Fibroblast of skin of scalp (primary cell): Measurements from ENCODE around the gene FBXO22.
"Not testable (repeated sequence)": the region's sequence is repeated elsewhere in the genome, so short reads cannot be mapped to it uniquely, and the experiment has no call there.

Experiments used
- DNase-seq: peaks from one replicate; pipeline ENCODE4 v3.0.0-alpha.2; 2013

The FBXO22 gene

DNA sequence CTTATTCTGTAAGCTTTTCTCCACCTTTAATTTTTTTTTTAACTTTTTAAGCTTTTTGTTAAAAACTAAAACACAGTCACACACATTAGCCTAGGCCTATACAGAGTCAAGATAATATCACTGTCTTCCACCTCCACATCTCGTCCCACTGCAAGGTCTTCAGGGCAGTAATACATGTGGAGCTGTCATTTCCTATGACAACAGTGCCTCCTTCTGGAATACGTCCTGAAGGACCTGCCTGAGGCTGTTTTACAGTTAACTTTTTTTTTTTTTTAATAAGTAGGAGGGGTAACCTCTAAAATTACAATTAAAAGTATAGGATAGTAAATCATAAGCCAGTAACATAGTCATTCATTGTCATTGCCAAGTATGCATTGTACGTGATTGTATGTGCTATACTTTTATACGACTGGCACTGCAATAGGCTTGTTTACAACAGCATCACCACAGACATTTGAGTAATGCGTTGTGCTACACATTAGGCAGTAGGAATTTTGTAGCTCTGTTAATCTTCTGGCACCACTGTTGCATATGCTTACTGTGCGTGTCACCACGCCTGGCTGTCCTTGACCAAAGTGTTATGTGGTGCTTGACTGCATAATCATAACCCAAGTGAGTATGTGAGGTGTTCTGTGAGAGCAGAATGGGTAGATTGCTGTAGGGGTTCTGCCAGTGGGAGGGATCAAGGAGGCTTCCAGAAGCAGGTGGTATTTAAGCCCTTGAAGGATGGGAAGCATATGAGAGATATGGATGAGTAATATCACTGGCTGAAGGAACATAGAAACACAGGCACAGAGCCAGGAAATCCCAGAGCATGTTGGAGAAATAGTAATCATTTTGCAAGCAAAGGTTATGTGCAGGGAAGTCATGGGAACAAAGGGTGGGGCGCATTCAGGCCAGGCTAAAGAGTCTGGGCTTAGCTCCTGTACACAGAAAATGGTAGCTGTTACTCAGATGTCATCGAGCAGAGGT is 18.3 kb downstream of the FBXO22 start:
- DNase-seq, result peak; percentile 58

DNA sequence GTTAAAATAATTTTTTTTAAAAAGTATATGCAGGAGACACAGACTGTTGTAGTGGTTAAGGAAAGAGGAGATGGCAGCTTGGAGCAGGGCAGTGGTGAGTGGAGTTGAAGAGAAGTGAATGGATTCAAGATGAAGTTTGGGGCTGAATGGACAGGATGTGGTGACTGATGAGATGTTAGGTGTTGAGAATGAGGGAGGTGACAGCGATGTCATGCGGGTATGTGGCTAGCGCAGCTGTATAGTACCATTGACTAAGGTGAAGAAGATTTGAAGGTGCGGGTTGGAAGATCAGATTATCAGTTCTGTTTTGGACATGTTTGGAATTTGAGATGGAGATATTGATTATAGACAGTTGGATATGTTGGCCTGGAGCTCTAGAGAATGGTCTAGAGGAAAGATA is 20.1 kb downstream of the FBXO22 start:
- DNase-seq, result no peak

DNA sequence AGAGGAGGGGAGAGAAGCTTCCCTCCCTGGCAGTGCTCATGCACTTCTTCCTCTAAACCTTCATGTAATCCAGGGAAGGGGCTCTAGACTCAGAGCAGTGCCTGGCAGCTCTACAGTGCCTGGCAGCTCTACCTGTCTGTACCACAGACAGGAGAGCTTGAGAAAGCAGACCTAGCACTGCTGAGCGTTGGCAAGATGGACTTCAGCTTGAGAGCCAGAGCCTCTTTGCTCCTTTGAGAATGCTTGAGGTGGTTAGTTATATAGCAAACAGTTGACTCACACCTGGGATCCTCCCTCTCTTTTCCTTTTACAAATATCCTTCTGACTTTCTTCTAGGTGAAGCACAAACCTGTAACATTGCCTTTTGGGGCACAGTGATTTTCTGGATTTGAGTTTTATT is 20.9 kb downstream of the FBXO22 start:
- DNase-seq, result no peak

DNA sequence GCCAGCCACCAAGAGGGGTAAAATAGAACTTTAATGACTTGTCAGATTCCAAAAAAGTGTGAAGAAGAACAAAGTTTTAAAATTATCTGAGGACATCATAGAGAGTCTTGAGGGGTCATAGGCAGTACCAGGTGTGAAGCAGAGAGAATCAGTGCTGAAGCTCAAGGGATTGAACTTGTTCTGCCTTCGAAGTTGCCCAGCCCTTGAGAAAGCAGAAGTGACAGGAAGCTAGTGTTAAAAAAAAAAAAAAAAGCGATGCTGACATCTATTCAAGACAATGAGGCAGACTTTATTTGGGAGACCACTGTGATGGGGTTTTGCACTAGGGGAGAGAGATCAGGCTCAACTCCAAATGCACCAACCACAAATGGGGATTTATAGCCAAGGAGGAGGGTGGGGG is 21.8 kb downstream of the FBXO22 start:
- no peak for DNase-seq

DNA sequence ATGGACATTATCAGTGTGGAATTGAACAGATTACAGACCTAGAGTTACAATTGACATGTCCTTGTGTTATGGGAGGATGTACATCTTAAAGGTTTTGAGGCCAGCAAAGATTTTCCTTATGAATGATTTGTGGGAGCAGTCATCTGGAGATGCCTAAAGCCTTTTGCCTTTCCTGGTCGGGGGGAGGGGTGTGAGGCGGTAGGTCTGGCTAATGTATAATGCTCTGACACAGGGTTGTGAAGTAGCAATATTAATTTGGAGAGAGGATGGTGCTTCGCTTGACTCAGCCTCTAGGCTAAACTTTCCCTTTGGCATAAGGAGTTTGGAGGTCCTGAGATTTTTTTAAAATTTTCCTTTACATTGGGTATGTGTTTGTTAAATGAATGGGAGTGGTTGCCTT is 23.3 kb downstream of the FBXO22 start:
- DNase-seq, result no peak

DNA sequence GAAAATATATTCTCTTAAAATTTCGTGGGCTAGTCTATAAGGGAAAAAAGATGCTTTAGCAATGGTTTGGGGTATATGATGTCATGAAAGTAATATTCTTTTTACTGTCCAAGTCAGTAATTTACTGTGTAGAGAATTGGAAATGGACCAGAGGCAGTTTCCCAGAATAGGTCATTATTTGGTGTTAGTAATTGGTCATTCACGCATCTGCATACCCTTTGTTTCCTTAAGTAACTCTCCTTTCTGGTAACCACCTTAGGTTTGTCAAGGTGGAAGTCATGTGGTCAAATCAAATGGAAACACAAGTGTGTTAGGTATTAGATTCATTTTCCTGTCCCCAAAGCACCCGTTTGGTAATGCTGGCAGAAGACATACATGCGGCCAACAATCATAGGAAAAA is 23.9 kb downstream of the FBXO22 start:
- no peak for DNase-seq

DNA sequence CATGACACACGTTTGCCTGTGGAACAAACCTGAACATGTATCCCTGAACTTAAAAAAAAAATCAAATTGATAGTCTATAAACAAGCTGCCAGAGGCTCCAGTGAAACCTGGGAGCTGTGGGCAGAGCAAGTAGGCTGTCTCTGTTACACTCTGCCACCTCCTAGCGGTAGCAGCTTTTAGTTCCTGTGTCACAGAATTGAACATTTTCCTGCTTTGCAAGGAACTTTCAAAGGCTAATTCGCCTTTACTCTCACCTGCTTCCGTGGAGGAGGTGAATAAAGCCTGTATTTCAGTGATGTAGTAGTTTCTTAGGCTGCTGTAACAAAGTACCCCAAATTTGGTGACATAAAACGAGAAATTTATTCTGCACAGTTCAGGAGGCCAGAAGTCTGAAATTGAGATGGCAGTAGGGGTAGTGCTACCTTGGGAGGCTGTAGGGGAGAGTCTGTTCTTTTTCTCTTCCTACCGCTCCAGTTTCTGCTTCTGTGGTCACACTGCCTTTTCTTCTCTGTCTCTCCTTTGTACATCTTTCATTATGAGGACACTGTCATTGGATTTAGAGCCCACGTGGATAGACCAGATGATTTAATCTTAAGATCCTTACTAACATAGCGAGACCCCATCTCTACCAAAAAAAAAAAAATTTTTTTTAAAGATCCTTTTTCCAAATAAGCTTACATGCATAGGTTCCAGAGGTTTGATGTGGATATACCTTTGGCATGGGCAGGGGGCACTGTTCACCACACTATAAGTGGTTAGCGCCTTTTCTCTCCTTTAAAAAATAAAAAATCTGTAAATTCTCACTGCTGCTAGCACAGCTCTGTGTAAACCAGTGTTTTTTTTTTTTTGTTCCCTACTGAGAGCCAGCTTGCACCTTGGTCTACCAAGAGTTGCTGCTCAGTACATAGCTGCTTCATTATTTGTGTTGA is 25.3 kb downstream of the FBXO22 start:
- peak; percentile 27 for DNase-seq

DNA sequence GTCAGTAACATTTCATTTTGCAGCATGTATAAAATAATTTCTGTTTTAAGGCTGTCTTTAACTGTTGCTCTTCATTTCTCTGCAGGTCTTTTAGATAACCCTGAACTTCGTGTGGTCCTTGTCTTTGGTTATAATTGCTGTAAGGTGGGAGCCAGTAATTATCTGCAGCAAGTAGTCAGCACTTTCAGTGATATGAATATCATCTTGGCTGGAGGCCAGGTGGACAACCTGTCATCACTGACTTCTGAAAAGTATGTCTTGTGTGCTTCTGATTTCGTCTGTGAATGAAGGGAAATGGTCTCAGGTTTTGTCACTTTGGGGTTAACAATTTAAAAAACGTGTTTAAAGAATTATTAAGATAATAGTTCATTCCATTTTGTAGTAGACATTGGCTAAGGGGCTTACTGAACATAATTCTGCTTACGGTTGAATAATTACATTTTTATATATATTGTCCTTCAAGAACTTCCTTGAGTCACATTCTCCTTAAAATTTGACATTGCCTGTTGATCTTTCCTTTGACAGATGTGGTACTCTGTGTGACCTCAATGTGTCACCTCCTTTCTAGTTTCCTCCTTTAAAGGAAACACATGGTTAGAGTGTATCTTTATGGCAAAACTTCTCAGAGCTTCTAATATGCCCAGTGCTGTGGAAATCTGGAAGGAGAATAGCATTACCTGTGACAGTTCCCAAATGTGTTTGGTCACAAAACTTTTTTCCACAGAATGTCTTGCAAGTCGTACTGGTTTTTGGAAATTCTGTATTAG is 26.3 kb downstream of the FBXO22 start:
- no peak for DNase-seq

DNA sequence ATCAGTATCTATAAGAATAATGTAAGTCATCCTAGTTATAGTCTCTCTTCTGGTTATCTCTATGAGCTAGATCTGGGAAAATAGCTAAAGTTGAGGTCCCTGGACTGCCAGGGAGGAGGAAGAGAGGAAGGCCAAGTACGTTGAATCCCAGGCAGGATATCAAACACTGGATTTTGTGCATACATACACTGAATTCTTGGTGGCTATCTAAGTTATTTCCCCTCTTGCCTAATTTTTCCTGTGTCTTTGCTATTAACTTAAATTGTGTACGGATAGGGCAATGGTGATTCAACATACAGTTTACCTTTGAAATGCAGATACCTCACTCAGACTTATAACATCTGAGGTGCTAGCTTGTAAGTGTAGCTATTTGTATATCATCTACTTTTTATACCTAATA is 27.2 kb downstream of the FBXO22 start:
- no peak for DNase-seq

DNA sequence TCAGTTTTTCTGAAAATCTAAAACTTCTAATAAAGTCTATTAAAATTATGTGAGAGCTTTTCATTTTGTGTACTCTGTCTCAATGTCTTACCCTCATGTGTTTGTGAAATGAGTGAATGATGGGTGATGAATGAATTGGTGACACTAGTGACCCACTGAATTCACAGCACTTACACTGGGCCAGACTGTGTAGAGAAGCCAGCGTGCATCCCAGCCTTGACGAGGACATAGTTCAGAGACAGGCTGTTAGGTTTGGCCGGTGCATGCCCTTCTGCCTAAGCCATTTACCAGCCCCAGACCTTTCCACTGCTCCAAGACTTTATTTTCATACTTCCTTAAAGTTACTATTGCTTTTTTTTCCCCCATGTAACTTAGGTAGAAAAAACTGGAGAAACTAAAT is 38.8 kb downstream of the FBXO22 start:
- DNase-seq, result no peak

DNA sequence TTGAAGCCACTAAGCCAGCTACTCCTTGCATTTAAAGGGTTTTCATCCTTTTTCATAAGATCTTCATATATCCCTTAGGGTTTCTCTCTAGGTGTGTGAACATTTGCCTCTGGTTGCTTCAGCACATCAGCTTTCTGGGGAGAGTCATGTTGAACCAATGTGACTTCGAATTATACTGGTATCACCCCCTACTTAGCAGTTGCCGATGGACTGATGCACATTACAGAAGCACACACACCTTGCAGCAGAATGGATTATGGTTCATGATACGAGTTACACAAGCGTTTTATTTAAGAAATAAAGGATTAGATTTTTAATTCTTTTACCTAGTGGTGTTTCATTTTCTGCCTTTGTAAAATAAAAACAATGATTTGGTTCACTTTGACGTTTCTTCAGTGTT is 39.6 kb downstream of the FBXO22 start:
- DNase-seq, result no peak

DNA sequence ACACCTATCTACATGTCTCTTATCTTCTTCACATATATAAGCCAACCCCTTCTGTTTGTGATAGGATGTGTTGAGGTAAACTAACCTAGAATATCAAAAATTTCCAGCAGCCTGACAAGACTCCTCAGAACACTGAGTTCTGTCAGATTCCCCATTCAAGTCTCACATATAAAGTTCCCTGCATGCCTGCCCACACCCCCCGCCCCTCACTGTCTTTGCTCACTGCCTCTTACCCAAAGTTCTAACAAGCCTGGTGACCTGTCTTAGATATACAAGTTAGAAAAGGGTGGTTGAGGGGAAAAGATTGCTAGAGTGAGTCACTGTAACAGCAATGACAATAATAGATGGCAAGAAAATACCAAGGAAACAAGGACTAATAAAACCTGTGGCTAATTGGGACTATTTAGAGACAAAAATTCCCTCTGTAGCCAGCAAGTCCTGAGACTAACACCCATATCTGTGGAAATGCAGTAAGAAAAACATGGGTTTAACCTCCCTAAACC is 40.1 kb downstream of the FBXO22 start:
- no peak for DNase-seq

DNA sequence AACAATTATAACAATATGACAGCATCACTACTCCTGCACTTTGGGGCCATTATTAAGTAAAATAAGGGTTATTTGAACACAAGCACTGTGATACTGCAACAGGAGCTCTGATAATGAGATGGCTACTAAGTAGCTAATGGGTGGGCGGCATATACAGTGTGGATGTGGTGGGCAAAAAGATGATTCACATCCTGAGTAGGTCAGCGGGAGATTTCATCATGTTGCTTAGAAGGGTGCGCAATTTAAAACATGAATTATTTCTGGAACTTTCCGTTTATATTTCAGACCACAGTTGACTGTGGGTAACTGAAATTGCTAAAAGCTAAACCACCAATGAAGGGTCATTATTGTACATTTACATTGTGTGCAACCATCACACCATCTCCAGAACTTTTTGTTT is 42.3 kb downstream of the FBXO22 start:
- DNase-seq, result peak; percentile 41

DNA sequence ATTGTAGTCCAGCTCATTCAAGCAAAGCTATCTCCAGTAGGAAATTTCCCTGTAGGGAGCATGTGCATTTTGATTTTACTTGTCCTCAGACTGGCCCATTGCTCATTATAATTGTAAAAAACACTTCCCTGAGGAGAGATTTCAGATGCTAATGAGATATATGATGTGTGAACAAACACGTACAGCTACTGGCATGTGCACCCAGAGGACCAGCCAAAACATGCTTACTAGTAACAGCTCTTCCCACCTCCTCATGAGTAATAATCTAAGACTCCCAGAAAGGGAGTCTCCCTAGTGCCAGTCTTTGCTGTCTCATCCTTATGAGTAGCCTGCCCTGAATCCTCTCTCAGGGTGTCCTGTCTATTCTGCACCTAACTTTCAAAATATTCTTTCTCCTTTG is 43.4 kb downstream of the FBXO22 start:
- peak; percentile 75 for DNase-seq

DNA sequence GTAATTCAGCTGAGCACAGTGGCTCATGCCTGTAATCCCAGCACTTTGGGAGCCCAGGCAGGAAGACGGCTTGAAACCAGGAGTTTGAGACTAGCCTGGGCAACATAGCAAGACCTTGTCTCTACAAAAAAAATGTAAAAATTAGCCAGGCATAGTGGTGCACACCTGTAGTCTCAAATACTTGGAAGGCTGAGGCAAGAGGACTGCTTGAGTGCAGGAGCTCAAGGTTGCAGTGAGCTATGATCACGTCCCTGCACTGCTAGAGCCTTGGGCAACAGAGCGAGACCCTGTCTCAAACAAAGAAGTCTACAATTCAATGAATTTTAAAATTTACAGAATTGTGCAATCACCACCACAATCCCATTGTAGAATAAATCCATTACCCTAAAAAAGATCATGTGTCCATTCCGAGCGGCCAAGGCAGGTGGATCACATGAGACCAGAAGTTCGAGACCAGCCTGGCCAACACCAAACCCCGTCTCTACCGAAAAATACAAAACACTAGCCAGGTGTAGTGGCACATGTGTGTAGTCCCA is 45.2 kb downstream of the FBXO22 start:
- DNase-seq, result no peak

DNA sequence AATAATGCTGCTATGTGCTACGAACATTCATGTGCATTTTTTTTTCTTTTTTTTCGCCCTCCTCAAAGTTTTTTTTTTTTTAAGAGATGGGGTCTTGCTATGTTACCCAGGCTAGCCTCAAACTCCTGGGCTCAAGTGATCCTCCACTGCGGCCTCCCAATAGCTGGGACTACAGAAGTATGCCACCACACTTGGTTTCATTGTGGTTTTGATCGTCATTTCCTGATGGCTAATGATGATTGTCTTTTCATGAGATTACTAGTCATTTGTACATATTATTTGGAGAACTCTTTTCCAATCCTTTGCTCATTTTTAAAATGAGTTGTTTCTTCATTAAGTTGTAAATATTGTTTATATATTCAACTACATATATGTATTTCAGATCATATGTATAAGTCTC is 48.8 kb downstream of the FBXO22 start:
- DNase-seq, result no peak

DNA sequence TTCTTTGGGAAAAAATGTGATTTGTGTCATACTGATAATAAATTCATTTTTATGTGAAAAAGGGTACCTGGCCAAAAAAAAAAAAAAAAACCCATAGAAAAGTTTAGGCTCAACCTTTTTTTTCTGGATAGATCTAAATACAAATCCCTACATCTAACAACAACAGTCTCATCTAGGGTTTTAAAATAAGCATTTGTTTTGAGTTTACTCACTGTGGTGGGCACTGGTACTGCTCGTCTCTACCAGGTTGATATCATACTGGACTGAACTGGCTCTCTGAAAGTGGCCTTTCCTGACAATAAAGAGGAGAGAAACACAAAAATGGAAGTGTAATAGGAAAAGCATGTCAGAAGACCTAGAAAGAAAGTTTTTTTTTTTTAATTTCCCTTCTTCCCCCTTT is 52.0 kb downstream of the FBXO22 start:
- no peak for DNase-seq

DNA sequence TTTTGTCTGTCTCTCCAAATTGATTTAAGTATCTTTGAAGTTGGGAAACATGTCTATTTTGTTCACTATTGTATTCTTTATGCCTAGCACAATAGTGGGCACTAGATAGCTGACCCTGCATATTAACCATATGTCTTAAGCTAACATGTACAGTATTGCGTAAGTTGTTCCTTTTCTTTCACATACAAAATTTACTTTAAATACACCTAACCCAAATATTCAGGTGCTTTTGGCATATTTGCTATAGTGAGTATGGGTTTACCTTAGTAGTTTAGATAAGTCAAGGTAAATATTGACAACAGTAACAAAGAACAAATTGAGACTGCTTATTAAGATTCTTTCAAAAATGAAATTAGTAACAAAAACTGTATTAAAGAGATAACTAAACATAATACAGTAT is 57.7 kb downstream of the FBXO22 start:
- no peak for DNase-seq

DNA sequence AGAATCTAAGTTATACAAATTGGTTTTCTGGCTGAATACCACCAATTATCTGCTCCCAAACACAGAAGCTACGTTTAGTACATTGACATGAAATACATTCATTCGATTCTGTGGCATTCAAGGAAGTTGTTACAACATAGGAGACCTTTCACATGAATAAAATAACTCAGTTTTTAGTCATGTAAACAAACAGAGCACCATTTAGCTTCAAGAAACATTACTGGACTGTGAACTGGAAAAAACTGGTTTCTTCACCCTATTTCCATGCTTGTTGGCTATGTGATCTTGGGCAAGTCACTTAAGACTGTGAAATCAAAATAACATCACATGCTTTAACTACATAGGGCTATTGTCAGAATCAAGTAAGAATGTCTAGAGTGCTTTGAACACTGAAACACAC is 62.4 kb downstream of the FBXO22 start:
- no peak for DNase-seq

DNA sequence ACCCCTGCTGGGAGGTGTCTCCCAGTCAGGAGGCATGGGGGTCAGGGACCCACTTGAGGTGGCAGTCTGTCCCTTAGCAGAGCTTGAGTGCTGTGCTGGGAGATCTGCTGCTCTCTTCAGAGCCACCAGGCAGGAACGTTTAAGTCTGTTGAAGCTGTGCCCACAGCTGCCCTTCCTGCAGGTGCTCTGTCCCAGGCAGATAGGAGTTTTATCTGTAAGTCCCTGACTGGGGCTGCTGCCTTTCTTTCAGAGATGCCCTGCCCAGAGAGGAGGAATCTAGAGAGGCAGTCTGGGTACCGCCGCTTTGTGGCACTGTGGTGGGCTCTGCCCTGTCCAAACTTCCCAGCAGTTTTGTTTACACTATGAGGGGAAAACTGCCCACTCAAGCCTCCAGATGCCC is 73.1 kb downstream of the FBXO22 start:
- DNase-seq, result not testable (repeated sequence)

DNA sequence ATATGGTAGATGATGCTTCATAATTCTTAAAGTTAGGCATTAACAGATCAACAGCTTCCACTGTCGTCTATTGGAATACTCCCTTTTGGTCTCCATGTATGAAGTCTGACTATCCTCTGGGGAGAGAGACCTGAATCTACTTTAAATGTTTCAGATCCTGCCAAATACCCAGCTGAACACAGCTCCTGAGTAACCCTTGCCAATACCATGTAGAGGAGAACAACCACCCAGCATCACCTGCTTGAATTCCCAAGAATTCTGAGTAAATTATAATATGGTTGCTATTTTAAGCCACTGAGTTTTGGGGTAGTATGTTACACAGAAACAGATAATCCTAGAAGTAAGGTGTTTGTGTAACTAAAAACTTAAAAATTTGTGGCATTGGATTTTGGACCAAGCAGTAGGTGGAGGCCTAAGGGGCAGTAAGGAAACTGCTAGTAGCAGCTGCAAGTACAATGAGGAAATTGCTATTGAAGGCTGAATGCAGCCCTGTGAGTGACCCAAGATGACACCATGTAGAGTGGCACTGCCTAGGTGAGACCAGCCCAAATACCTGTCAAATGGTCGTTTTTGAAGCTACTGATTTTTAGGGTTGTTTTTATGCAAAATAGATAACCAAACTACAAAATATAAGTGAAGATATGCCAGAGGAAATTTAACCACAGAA is 77.6 kb downstream of the FBXO22 start:
- DNase-seq, result no peak

DNA sequence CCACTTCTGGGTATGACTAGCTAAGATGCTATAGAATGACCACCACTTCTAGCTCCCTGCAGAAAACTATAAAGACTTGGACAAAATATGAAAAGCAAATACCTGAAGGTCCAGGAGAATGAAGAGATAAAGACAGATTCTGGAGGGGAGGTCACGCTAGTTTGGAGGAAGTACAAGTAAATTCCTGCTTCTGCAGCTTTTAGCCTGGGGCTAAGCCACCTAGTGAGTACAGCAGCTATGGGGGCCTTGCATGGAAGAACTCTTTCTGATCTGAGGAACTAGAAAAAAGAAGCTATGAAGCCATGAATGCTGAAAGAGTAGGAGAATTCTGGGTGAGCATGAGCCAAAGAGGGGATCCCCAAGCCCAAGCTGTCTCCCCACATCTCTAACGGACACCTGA is 78.8 kb downstream of the FBXO22 start:
- no peak for DNase-seq
